ENCODE measurements around the gene VWA8. TPM values are rescaled to one million over a fixed set of nuclear protein-coding genes. Genes with fewer than 3 reads are reported as not detected.
"Not testable (repeated sequence)": the region's sequence is repeated elsewhere in the genome, so short reads cannot be mapped to it uniquely, and the experiment has no call there.

The VWA8 gene
- total RNA-seq, 1 donor from 2014 or later = 15.8 TPM

GRCh38 chr13:41812237-41812636, 148.7 kb downstream of the VWA8 start:
- no peaks in the 10 kb centered on the region for H3K27me3 Mint-ChIP-seq (ENCODE audit: unreplicated experiment)
- H3K27ac Mint-ChIP-seq (ENCODE audit: unreplicated experiment) = no peak overlapping the region
- H3K4me3 Mint-ChIP-seq (ENCODE audit: unreplicated experiment) = no peak overlapping the region
- no peak for DNase-seq (ENCODE audit: extremely low spot score, unreplicated experiment)
- no peak for TF ChIP-seq CTCF (IDR thresholded peaks at IDR 0.05)
- H3K9me3 Mint-ChIP-seq (ENCODE audit: unreplicated experiment) = peaks cover 9% of the 10 kb centered on the region
- peaks cover 39% of the 10 kb centered on the region for H3K36me3 Mint-ChIP-seq (ENCODE audit: unreplicated experiment)
- H3K4me1 Mint-ChIP-seq (ENCODE audit: unreplicated experiment) = peaks cover 8% of the 10 kb centered on the region

GRCh38 chr13:41811588-41812021, 149.3 kb downstream of the VWA8 start:
- no peak for DNase-seq (ENCODE audit: extremely low spot score, unreplicated experiment)
- H3K4me3 Mint-ChIP-seq (ENCODE audit: unreplicated experiment) = no peak overlapping the region
- H3K4me1 Mint-ChIP-seq (ENCODE audit: unreplicated experiment) = peaks cover 8% of the 10 kb centered on the region
- peaks cover 44% of the 10 kb centered on the region for H3K36me3 Mint-ChIP-seq (ENCODE audit: unreplicated experiment)
- peaks cover 9% of the 10 kb centered on the region for H3K9me3 Mint-ChIP-seq (ENCODE audit: unreplicated experiment)
- no peak for TF ChIP-seq CTCF (IDR thresholded peaks at IDR 0.05)
- no peaks in the 10 kb centered on the region for H3K27me3 Mint-ChIP-seq (ENCODE audit: unreplicated experiment)
- H3K27ac Mint-ChIP-seq (ENCODE audit: unreplicated experiment) = no peak overlapping the region

GRCh38 chr13:41809962-41810361, 150.9 kb downstream of the VWA8 start:
- peaks cover 3% of the 10 kb centered on the region for H3K9me3 Mint-ChIP-seq (ENCODE audit: unreplicated experiment)
- TF ChIP-seq CTCF (IDR thresholded peaks at IDR 0.05) = no peak
- DNase-seq (ENCODE audit: extremely low spot score, unreplicated experiment) = no peak
- H3K4me1 Mint-ChIP-seq (ENCODE audit: unreplicated experiment) = peaks cover 8% of the 10 kb centered on the region
- no peaks in the 10 kb centered on the region for H3K27me3 Mint-ChIP-seq (ENCODE audit: unreplicated experiment)
- H3K4me3 Mint-ChIP-seq (ENCODE audit: unreplicated experiment) = no peak overlapping the region
- H3K36me3 Mint-ChIP-seq (ENCODE audit: unreplicated experiment) = peaks cover 37% of the 10 kb centered on the region
- no peak overlapping the region for H3K27ac Mint-ChIP-seq (ENCODE audit: unreplicated experiment)

GRCh38 chr13:41803445-41803735, 157.5 kb downstream of the VWA8 start:
- not testable (repeated sequence) for H3K4me1 Mint-ChIP-seq (ENCODE audit: unreplicated experiment); H3K27ac Mint-ChIP-seq (ENCODE audit: unreplicated experiment); H3K27me3 Mint-ChIP-seq (ENCODE audit: unreplicated experiment); H3K4me3 Mint-ChIP-seq (ENCODE audit: unreplicated experiment); DNase-seq (ENCODE audit: extremely low spot score, unreplicated experiment)
- Mint-ChIP-seq H3K9me3 (ENCODE audit: unreplicated experiment) (peaks cover 33% of the 10 kb centered on the region), H3K36me3 (ENCODE audit: unreplicated experiment) (peaks cover 55% of the 10 kb centered on the region)

GRCh38 chr13:41802684-41803444, 158.0 kb downstream of the VWA8 start:
- H3K36me3 Mint-ChIP-seq (ENCODE audit: unreplicated experiment) = peaks cover 56% of the 10 kb centered on the region
- H3K27me3 Mint-ChIP-seq (ENCODE audit: unreplicated experiment) = no peaks in the 10 kb centered on the region
- no peak overlapping the region for H3K27ac Mint-ChIP-seq (ENCODE audit: unreplicated experiment)
- no peaks in the 10 kb centered on the region for H3K4me1 Mint-ChIP-seq (ENCODE audit: unreplicated experiment)
- H3K9me3 Mint-ChIP-seq (ENCODE audit: unreplicated experiment) = peaks cover 37% of the 10 kb centered on the region
- no peak for DNase-seq (ENCODE audit: extremely low spot score, unreplicated experiment)
- H3K4me3 Mint-ChIP-seq (ENCODE audit: unreplicated experiment) = no peak overlapping the region
- no peak for TF ChIP-seq CTCF (IDR thresholded peaks at IDR 0.05)
